Measurements from ENCODE around the gene RCAN1.

DNA sequence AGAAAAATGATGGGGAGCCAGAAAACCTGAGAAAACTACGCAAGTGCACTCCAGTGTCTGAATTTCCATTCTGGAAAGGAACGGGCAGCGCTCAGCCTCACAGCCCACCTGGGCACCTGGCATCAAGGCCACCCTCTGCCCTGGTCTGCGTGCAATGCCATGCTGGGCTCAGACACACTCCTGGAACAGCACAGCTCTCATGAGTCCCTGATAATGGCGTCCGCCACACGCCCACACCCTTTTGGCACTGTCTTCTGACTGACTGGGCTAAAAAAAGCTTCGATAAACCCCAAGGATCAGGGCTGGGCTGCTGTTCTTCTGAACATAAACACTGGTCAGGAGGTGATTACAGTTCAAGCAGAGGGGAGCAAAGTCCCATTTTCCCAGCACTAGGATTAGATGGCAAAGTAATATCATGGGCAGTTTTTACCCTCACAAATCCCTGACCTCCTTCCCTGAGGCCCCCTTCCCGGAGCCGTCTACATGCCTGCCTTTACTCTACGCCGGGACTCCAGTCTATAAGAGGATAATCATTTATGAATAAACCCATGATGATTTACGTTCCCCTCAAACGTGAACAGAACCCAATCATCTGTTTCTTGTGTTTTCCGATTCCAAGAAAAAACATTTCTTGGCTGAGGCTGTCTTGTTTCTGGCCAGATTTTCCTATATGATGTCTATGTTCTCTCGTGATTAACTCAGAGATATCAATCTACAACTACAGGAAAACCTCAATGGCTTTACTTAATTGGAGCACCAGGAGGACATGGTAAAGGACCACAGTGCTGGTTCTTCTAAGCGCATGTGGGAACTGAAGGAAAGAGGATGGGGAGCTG is 22.6 kb downstream of the RCAN1 start:
- TF ChIP-seq ZNF610 (tag by site-specific recombination; IDR thresholded peaks at IDR 0.05; ENCODE audit: borderline replicate concordance) (no peak), WT1 (tag by site-specific recombination; IDR thresholded peaks at IDR 0.05) (no peak), CTCF (tag by site-specific recombination; IDR thresholded peaks at IDR 0.05) (no peak), ZNF16 (tag by site-specific recombination; IDR thresholded peaks at IDR 0.05; ENCODE audit: low read depth) (no peak), KLF1 (tag by site-specific recombination; IDR thresholded peaks at IDR 0.05) (no peak), SETDB1 (IDR thresholded peaks at IDR 0.05; ENCODE audit: insufficient read length, low read length) (no peak), ZNF48 (tag by site-specific recombination; IDR thresholded peaks at IDR 0.05) (no peak), ZNF660 (tag by site-specific recombination; IDR thresholded peaks at IDR 0.05) (no peak), MZF1 (tag by site-specific recombination; IDR thresholded peaks at IDR 0.05; ENCODE audit: borderline replicate concordance) (no peak)
